ENCODE results near the gene DPM3.
"Not testable (repeated sequence)": the region's sequence is repeated elsewhere in the genome, so short reads cannot be mapped to it uniquely, and the experiment has no call there.

The DPM3 gene

DNA sequence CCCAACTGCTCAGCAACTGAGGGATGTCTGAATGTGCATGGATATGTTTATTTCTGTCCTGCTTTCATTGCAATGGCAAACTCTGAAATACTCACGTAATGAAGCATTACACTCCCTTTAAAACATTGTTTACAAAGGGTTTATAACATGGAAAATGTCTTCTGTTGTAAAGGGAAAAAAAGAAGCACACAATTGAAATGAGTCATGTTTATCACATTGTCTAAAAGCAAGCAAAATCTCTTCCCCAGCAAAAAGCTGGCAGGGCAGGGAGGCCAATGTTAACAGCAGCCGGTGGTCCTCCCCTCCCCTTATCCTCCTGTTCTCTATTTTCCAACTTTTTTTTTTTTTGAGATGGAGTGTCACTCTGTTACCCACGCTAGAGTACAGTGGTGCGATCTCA lies 16.5 kb downstream of the DPM3 start:
- no peak for DNase-seq

DNA sequence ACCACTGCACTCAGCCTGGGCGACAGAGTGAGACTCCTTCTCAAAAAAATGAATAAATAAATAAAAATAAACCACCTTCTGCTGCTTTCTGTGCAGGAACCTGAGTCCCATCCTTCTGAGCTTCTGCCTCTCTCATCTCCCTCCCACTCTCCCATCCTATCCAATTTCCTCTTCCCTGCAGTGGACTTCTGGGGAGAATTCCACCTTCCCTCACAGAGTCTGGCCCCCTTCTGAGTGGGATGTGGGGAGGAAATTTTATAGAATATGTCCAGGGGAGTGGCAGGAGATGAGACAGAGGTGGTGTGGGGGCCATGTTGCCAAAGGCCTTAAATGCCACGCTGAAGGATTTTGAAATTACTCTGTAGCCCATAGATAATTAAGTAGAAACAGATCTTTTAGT lies 18.0 kb downstream of the DPM3 start:
- no peak for DNase-seq

DNA sequence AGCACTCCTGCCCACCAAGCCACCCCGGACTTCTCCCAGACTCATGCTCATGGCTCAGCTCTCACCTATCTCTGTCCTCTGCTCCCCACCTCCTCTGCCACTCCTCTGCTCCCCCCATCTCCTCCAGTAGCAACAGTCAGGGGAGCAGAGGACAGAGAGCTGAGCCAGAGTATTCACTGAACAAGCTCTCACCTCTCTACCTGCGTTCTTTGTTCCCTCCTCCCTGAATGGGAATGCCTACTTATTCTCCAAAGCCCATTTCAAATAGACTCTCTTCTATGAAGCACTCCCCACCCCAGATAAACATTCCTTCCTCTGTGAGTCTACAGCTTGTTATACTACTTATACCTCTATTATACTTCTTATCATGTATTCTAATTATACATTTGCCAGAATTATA lies 19.1 kb downstream of the DPM3 start:
- no peak for DNase-seq

DNA sequence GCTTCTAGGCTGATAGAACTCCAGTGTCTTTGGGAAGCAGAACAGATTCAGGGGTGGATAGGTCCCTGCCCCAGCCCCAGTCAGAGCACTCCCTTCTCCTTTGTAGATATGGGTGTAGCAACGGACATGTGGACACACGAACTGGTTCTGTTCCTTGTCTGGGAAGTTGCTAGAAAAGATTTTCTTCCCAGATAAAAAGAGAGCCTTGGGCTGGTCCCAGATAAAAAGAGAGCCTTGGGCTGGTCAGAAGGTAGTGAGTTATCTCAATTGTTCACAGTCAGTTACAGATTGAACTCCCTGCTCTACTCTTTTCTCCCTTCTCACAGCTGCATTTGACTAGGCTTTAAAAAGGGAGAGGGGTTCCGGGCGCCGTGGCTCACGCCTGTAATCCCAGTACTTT lies 20.1 kb downstream of the DPM3 start:
- DNase-seq: no peak

DNA sequence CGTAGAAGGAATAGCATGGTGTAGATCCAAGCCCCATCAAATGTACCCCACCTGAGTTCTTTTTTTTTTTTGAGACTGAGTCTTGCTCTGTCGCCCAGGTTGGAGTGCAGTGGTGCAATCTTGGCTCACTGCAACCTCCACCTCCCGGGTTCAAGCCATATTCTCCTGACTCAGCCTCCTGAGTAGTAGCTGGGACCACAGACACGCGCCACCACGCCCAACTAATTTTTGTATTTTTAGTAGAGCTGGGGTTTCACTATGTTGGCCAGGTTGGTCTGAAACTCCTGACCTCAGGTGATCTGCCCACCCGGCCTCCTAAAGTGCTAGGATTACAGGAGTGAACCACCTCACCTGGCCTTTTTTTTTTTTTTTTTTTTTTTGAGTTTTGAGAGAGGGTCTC lies 22.2 kb downstream of the DPM3 start:
- not testable (repeated sequence) for DNase-seq

DNA sequence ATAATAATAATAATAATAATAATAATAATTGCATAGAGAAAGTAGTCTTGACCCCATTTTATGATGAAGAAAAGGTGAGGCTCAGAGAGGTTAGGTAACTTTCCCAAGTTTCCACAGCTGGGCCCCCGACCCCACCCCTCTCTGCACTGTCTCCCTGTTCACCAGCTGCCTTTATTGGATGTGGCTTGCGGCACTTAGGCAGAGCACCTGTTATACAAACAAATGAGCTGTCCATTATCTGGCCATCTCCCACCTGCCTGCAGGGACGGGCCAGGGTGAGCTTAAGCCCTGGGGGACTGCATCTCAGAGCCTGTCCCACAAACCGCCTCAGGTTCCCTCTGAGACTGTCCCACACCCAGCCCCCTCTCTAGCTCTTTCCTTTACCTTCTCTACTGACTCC lies 22.7 kb downstream of the DPM3 start:
- no peak for DNase-seq

DNA sequence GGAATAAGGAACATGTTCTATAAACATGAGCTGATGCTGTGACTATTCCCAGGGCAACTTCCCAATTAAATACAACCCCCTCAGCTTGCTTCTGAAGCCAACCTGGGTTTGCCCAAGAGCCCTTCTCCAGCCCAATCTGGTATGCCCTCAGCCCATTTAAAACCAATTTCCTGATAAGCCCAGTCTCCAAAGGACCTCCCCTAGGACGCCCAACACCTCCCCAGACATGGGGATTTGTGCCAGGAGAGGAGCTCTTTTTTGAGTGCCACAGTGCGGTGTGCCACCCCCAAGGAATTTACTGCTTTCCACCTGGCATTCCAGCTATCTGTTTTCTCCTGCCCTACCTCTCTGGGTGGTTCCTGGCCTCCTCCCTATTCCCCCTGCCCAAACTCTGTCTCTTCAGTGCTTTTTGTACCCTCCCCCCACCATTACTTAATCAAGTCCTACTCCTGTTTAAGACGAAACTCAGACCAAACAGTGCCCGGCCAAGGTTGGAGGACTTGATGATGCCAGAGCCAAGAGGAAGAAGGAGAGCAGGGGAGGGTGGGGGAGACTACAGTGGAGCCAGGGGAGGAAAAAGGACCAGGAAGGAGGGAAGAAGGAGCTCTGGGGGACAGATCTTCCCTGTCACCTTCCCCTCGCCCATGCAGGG lies 24.1 kb downstream of the DPM3 start:
- no peak for DNase-seq

DNA sequence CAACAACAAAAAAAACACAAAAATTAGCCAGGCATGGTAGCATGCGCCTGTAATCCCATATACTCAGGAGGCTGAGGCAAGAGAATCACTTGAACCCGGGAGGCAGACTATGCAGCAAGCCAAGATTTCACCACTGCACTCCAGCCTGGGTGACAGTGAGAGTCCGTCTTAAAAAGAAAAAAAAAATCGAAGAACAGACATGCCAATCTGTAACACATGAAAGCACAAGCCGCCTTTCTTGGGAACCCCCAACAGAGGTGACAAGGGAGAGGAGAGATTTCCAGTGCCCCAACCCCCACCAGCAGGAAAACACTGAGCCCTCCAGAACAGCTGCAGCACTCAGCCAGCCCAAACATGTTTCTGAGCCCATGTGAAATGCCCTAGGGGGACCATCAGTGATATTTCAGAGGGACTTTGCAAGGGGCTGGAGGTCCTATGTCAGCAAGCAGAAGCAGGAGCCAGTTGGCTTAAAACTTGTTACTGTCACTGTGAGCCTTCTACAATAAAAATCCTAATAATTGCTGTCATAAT lies 26.8 kb downstream of the DPM3 start:
- no peak for DNase-seq

DNA sequence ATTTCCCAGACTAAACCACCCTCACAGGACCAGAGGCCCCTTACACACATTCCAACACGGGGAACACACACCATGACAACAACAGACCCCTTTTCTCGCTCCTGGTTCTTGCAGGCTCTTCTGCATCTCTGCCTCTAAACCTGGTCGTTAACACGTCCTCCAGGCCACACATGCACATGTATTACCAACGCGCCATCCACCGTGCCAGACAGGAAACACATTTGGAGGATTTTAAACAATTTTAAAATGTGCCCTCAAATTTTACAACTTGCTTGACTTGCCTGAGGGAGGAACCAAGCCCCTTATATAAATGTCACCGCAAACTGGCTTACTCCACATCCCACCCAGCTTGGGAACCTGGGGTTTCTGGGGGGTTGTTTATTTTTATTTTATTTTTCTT lies 29.5 kb downstream of the DPM3 start:
- no peak for DNase-seq

DNA sequence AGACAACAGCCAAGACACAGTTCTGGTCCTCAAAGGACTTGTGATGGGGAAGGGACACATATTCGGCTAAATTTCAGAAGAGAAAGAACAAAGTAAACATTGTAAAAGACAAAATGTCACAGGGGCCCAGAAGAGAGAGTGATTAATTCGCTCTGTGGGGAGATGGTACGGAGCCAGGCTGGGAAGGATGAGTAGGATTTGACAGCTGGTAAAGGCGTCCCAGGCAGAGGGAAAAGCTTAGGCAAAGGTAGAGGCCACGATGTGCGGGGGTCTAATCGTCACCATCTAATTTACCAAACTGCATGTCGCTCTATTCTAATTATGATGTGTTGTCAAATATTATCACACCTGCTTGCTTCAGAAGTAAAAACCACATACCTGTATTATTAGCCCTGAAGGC lies 29.9 kb downstream of the DPM3 start:
- no peak for DNase-seq

DNA sequence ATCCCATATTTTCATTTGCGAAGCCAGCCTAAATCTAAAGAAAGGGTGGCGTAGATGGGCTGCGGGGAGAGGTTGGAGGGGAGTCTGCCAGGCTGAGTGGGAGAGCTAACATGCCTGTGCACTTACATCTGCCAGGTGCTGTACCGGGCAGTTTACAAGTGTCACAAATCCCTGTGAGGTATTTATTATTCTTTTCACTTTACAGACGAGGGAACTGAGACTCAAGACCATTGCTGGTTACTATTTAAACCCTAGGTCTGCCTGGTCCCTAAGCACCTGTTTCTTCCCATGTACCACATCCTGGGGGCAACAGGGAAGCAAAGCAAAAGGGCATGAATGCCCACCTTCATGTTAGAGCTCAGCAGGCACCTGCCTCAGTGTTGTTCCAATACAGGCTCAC lies 32.0 kb downstream of the DPM3 start:
- DNase-seq: no peak

DNA sequence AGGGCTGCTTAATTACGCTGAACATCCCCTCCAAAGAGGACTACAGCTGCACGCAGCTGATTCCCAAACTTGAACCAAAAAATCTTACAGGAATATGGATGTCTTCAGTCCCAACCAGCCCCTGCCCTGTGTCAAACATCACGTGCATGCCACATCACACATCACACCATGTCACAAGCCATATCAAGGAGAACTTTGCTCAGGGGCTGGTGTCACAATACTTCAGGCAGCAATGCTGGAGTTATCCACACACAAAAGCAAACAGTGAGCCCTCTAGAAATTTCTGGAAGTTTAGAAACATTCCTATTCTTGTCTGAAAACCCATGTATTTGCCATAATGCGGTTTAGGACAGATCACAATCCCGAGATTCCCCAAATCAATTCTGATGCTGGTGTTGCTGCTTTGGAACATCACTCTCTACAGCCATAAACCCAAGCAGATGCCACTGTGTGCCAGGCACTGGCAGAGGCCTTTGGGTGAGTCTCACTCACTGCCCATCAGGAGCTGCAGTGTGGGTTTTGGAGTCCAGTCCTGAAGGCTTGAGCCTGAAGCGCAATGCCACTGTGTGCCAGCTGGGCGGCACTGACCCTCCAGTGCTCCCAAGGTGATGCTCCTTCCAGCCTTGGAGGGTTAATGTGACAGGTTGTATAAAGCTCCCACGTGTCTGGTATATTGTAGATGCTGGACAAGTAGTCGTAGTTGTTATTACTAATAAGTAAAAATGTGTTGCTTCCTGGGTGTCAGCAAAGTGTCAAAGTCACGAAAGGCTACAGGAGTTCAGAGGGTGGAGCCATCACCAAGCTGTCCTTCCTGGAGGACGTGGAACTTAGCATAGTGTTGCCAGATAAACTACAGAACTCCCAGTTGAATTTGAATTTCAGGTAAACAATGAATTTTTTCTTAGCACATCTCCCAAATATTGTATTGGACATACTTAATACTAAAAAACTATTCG lies 32.7 kb downstream of the DPM3 start:
- DNase-seq: no peak

DNA sequence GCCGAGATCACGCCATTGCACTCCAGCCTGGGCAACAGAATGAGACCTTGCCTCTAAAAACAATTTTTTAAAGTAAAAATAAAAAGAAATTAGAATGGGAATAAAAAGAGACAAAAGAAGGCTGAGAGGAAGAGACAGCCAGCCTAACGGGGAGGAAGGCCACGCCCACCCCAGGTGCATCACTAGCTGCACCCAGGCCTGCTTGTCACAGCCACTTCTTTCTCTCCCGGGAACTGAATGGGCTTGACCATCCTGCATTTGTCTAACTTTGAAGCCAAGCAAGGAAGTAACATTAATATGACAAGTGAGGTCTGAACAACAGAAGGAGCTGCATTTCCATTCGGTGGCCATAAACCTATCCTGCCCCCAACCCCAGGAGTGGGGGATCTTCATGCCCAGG lies 33.5 kb downstream of the DPM3 start:
- no peak for DNase-seq

DNA sequence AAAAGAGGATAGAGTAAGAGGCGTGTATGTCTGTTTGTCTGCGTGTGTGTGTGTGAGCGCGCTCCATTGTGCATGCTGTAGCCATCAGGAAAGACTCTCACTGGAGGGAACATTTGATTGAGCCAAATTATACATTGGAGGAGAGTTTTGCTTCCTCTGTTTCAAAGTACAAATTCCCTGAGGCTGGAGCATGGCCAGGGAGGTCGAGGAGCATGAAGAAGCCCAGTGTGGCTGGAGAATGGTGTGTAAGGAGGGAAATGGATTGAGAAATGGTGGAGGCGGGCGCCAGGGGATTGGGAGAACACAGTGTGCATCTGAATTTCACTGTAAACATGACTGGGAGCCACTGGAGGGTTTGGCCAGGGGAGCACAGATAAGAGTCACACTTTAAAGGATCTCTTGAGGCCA lies 34.7 kb downstream of the DPM3 start:
- peak; percentile 50 for DNase-seq

DNA sequence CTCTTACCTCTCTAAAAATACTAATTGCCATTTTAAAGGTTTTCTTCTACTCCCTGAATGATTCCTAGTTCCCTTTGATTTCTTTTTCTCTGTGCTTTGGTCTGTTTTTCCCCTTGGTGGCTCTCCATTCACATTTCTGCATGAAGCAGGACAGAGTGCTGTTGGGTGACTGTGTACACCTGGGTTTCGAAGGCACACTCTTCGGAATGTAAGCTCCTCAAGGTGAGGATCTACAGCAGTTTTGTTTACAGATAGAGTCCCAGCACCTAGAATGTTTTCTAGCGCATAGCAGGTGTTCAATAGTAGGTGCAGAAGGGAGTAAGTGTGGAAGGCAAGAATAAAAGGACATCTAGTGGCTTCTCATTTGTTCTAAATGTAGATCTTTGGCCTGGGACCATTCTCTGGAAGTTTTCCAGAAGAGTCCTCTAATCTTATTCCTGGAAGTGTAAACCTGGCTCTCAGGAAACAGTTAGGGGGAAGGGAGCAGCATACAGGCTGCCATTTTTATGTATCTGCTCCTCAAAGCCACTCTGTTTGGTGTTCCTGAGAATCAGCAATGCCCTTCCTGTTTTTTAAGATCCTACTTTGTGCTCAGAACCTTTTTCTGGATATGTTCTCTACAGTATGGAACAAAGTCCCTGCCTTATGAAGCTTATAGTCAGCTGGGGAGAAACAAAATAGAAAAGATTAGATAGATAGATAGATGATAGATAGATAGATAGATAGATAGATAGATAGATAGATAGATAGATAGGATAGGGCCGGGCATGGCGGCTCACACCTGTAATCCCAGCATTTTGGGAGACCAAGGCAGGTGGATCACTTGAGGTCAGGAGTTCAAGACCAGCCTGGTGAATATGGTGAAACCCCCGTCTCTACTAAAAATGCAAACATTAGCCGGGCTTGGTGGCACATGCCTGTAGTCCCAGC lies 35.5 kb downstream of the DPM3 start:
- no peak for DNase-seq

DNA sequence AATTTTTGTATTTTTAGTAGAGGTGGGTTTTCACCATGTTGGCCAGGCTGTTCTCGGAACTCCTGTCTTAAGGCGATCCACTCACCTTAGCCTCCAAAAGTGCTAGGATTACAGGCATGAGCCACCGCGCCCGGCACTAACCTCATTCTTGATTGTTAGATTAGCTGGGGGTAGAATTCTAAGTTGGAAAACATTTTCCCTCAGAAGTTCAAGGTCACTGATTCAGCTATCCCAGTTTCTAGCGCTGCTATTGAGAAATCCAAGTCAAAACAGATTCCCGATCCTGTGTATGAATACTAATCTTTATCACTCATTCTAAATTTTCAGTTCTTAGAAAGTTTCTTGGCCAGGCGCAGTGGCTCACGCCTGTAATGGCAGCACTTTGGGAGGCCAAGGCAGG lies 37.0 kb downstream of the DPM3 start:
- no peak for DNase-seq

DNA sequence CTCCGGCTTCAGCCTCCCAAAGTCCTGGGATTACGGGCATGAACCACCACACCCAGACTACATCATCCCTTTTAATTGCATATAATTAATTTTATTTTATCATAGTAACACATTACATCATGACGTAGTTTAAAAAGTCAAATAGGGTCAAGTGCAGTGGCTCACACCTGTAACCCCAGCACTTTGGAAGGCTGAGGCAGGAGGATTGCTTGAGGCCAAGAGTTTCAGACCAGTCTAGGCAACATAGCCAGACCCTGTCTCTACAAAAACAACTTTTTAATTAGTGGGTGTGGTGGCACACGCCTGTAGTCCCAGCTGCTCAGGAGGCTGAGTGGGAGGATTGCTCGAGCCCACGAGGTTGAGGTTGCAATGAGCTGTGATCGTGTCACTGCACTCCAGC lies 41.0 kb downstream of the DPM3 start:
- no peak for DNase-seq

DNA sequence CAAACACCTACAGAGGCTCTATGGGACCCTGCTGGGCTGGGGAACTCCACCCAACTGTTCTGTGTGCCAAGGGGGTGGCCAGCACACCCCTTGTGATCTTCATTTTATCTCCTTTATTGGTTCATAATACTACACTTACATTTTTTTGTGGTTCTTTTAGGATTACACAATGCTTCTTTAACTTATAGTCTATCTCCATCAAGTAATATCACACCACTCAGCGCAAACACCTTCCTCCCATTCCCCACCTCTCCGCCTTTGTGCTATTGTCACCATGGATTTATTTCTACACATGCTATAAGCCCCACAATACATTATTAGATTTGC lies 45.7 kb downstream of the DPM3 start:
- peak; percentile 59 for DNase-seq

DNA sequence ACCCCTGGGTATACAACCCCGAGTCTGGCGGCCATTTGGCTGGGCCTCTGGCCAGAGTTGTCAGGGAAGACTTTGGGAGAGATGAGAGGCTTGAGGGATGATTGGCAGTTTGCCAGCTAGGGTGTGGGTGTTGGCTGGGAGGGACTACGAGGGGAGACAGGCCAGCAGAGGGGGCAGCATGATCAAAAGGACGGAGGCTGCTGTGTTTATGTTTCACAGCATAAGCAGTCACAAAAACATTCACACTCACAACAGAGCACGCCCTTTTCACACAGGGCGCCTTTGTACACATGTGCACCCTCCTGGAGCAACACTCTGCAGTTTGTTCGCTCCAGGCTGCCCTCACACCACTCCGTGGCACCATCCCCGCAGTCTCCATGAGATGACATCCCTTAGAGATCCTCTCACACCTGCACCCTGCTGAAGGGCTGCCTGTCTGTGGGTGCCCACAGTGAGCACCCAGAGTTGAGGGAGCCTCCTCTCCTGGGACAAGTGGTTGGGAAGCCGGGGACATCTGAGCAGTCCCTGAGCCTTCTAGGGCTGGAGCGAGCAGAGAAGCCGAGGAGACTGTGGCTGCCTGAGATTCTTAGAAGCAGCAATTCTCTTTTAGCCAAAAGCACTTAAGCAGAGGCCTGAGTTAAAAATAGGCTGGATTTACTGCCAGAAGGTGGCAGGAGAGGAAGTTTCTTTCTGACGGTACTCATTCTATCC lies 46.3 kb downstream of the DPM3 start:
- peak; percentile 81 for DNase-seq

DNA sequence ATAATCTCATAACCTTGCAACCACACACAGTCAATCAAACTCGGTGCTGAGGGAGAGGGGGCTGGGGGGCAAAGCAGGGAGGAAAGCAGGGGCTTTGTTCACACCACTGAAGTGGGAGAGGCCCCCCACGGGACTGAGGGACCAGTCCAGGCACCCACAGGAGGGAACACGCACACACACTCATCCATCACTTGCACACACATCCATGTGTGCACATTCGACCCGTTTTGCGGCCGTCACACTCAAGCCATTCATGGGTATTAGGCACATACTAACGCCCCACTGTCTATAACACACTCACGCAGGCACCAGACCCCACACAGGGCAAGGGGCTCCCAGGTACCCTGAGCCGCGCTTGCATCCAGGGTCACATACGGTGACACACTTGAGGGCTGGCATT lies 47.7 kb downstream of the DPM3 start:
- no peak for DNase-seq

DNA sequence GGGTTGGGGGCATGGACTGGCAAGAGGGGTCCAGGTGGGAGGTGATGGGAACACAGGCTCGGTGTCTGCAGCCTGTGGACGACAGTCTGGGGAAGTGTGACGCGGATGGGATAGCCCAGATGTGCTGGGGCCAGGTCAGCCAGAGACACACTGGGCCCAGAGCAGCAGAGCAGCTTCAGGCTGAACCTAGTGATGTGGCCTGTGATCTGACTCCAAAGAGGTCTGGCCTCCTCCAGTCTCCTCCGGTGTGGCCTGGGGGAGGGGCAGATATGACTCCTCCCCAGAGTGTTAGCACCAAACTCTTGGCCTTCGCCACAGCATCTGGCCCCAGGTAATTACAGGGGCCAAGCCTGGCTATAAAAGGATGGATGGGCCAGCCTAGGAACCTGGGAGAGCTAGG lies 48.2 kb downstream of the DPM3 start:
- DNase-seq: no peak
